Osteoblast (primary cell): ENCODE data around the gene KHDRBS1. TPM values are rescaled to one million over a fixed set of nuclear protein-coding genes. Genes with fewer than 3 reads are reported as not detected.
"Not testable (repeated sequence)": the region's sequence is repeated elsewhere in the genome, so short reads cannot be mapped to it uniquely, and the experiment has no call there.

Experiments used
- DNase-seq: peaks from one replicate; pipeline ENCODE4 v3.0.0; 2011; ENCODE audit warnings: low spot score, mixed read lengths; ENCODE audit not compliant: insufficient read length; ENCODE audit errors: missing footprints
- H2AFZ ChIP-seq: 2 replicates; pipeline ENCODE4 v1.6.0; 2011; ENCODE audit warnings: mild to moderate bottlenecking, low read length
- H3K27ac ChIP-seq: 2 replicates; pipeline ENCODE4 v1.5.1; 2011; ENCODE audit warnings: mild to moderate bottlenecking, low read depth, low read length, moderate library complexity
- H3K27me3 ChIP-seq: 2 replicates; pipeline ENCODE4 v1.6.0; 2012; ENCODE audit warnings: mild to moderate bottlenecking, control low read depth, inconsistent platforms, low read length, moderate library complexity; ENCODE audit not compliant: insufficient read depth
- H3K36me3 ChIP-seq: 2 replicates; pipeline ENCODE4 v1.5.1; 2011; ENCODE audit warnings: mild to moderate bottlenecking, low read length, control low read depth, moderate library complexity; ENCODE audit not compliant: insufficient read depth
- H3K4me1 ChIP-seq: 2 replicates; pipeline ENCODE4 v1.5.1; 2011; ENCODE audit warnings: mild to moderate bottlenecking, low read length, control low read depth, moderate library complexity; ENCODE audit not compliant: insufficient read depth
- H3K4me2 ChIP-seq: 2 replicates; pipeline ENCODE4 v1.6.0; 2011; ENCODE audit warnings: mild to moderate bottlenecking, low read length; ENCODE audit not compliant: insufficient read depth
- H3K4me3 ChIP-seq: fragments of 200-600 bp; sonication (generic); 3 replicates; pipeline ENCODE4 v1.5.1; 2012; ENCODE audit warnings: mild to moderate bottlenecking, low read length, inconsistent platforms; ENCODE audit not compliant: insufficient read depth
- H3K79me2 ChIP-seq: 2 replicates; pipeline ENCODE4 v1.6.0; 2012; ENCODE audit warnings: mild to moderate bottlenecking, low read length, control low read depth, inconsistent platforms; ENCODE audit not compliant: insufficient read depth
- H3K9me3 ChIP-seq: 2 replicates; pipeline ENCODE4 v1.5.1; 2011; ENCODE audit warnings: low read depth, low read length, control low read depth
- H4K20me1 ChIP-seq: 2 replicates; pipeline ENCODE4 v1.6.0; 2012; ENCODE audit warnings: mild to moderate bottlenecking, low read length, control low read depth; ENCODE audit not compliant: insufficient read depth
- CTCF ChIP-seq: IDR thresholded peaks from 2 replicates; pipeline ENCODE4 v1.5.1; 2011; ENCODE audit warnings: mild to moderate bottlenecking, low read depth, low read length, moderate library complexity; ENCODE audit errors: extremely low read depth
- total RNA-seq: library from RNA; depleted of rRNA; stranded (reverse); fragments of >200 nt; gene quantifications from 2 replicates; pipeline ENCODE4 v1.2.3, GENCODE V29; 2012

The KHDRBS1 gene
- total RNA-seq, 1 donor: 52.8 TPM

GRCh38 chr1:31989964-31990363 is 23.7 kb upstream of the KHDRBS1 start:
- Histone ChIP-seq H3K9me3 (no peaks in the 10 kb centered on the region), H3K4me1 (peaks cover under 1% of the 10 kb centered on the region), H3K27ac (no peak overlapping the region), H3K79me2 (no peaks in the 10 kb centered on the region), H2AFZ (no peak overlapping the region), H3K4me3 (no peak overlapping the region), H3K36me3 (no peaks in the 10 kb centered on the region), H3K4me2 (no peak overlapping the region), H3K27me3 (no peaks in the 10 kb centered on the region), H4K20me1 (no peaks in the 10 kb centered on the region)
- no peak for DNase-seq
- TF ChIP-seq CTCF: no peak

GRCh38 chr1:31991182-31991581 is 22.5 kb upstream of the KHDRBS1 start:
- no peak for DNase-seq
- no peaks in the 10 kb centered on the region for H3K4me1 ChIP-seq
- H3K27me3 ChIP-seq: no peaks in the 10 kb centered on the region
- no peaks in the 10 kb centered on the region for H3K9me3 ChIP-seq
- H3K36me3 ChIP-seq: no peaks in the 10 kb centered on the region
- no peak overlapping the region for H2AFZ ChIP-seq
- TF ChIP-seq CTCF: no peak
- no peak overlapping the region for H3K27ac ChIP-seq
- no peak overlapping the region for H3K4me2 ChIP-seq
- no peaks in the 10 kb centered on the region for H3K79me2 ChIP-seq
- no peaks in the 10 kb centered on the region for H4K20me1 ChIP-seq
- no peak overlapping the region for H3K4me3 ChIP-seq

GRCh38 chr1:31995263-31995662 is 18.4 kb upstream of the KHDRBS1 start:
- H3K4me2 ChIP-seq: no peak overlapping the region
- DNase-seq: no peak
- no peak overlapping the region for H3K27ac ChIP-seq
- H3K79me2 ChIP-seq: no peaks in the 10 kb centered on the region
- no peak for TF ChIP-seq CTCF
- no peak overlapping the region for H3K4me3 ChIP-seq
- no peaks in the 10 kb centered on the region for H4K20me1 ChIP-seq
- no peaks in the 10 kb centered on the region for H3K9me3 ChIP-seq
- H3K4me1 ChIP-seq: no peaks in the 10 kb centered on the region
- no peaks in the 10 kb centered on the region for H3K27me3 ChIP-seq
- H2AFZ ChIP-seq: no peak overlapping the region
- H3K36me3 ChIP-seq: no peaks in the 10 kb centered on the region

- H3K4me3 ChIP-seq, H4K20me1 ChIP-seq, H2AFZ ChIP-seq, H3K27ac ChIP-seq, H3K27me3 ChIP-seq, H3K79me2 ChIP-seq, H3K4me1 ChIP-seq, DNase-seq, H3K4me2 ChIP-seq, H3K36me3 ChIP-seq, H3K9me3 ChIP-seq: not testable (repeated sequence)
These were observed 17.5 kb upstream of the KHDRBS1 start for GRCh38 chr1:31996121-31996520.
